NCI-H774 (cell line): ENCODE data around the gene HACE1.
"Not testable (repeated sequence)": the region's sequence is repeated elsewhere in the genome, so short reads cannot be mapped to it uniquely, and the experiment has no call there.

Experiments
- DNase-seq: peaks from one replicate; lab custom pipeline; 2025; lab: John Stamatoyannopoulos, UW

HACE1 gene

DNA sequence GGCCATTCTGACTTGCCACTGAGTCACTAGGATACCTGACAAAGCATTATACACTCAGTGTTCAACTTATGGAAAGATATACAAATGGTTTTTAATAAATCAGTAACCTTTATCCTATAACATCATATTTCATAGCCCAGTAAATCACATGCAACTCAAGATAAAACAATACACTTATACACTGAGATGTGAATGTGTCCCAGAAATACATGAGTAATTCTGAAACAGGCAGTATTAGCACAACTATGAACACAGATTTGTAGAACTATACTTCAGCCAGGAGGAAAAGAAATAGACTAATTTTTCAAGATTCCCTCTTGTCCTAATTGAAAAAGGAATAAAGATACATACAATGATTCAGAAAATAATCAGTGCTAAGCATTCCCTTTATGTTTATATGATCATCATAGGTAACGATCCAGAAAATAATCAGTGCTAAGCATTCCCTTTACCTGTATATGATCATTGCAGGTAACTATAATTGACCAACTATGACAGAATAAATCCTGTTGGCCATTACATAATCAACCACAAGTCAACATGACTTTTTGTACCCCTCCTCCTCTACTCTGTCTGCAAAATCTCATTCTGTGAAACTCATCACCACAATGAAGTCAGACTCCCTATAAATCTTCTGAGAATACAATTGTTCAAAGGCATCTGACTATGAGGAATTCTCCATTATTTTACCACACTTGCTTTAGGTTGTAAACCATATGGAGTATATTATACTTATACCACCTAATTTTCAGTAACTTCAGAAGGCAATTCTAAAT lies 30.3 kb downstream of the HACE1 start:
- no peak for DNase-seq

- no peak for DNase-seq
These were observed 31.2 kb downstream of the HACE1 start for GRCh38 chr6:104828478-104828877.

DNA sequence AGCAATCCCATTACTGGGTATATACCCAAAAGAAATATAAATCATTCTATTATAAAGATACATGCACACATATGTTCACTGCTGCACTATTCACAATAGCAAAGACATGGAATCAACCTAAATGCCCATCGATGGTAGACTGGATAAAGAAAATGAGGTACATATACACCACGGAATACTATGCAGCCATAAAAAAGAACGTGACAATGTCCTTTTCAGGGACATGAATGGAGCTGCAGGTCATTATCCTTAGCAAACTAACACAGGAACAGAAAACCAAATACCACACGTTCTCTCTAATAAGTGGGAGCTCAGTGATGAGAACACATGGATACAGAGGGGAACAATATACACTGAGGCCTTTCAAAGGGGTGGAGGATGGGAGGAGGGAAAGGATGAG lies 38.9 kb downstream of the HACE1 start:
- not testable (repeated sequence) for DNase-seq

- DNase-seq = no peak
These were observed 43.6 kb downstream of the HACE1 start for GRCh38 chr6:104816125-104816524.

- no peak for DNase-seq
These were observed 45.0 kb downstream of the HACE1 start for GRCh38 chr6:104814743-104815142.

- no peak for DNase-seq
These were observed 46.2 kb downstream of the HACE1 start for GRCh38 chr6:104813552-104813951.

DNA sequence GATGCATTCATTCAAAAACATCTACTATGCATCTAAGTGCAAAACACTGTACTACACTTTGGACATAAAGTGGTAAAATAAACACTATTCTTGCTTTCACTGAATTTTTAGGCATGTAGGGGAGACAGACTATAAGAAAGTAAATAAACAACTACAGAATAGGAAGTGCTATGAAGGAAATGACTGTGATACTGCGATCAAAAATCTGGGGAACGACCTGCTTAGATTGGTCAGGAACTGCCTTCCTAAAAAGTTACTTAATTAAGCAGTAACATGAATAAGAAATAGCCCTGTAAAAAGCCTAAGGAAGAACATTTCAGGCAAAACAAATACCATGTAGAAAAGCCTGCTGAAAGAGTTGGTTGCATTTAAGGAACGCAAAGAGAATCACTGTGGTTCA lies 50.6 kb downstream of the HACE1 start:
- no peak for DNase-seq

DNA sequence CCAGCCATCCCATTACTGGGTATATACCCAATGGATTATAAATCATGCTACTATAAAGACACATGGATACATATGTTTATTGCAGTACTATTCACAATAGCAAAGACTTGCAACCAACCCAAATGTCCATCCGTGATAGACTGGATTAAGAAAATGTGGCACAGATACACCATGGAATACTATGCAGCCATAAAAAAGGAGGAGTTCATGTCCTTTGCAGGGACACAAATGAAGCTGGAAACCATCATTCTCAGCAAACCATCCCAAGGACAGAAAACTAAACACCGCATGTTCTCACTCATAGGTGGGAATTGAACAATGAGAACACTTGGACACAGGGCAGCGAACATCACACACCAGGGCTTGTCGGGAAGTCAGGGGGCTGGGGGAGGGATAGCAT lies 54.4 kb downstream of the HACE1 start:
- not testable (repeated sequence) for DNase-seq

GRCh38 chr6:104799134-104799657 lies 60.5 kb downstream of the HACE1 start:
- DNase-seq = no peak

DNA sequence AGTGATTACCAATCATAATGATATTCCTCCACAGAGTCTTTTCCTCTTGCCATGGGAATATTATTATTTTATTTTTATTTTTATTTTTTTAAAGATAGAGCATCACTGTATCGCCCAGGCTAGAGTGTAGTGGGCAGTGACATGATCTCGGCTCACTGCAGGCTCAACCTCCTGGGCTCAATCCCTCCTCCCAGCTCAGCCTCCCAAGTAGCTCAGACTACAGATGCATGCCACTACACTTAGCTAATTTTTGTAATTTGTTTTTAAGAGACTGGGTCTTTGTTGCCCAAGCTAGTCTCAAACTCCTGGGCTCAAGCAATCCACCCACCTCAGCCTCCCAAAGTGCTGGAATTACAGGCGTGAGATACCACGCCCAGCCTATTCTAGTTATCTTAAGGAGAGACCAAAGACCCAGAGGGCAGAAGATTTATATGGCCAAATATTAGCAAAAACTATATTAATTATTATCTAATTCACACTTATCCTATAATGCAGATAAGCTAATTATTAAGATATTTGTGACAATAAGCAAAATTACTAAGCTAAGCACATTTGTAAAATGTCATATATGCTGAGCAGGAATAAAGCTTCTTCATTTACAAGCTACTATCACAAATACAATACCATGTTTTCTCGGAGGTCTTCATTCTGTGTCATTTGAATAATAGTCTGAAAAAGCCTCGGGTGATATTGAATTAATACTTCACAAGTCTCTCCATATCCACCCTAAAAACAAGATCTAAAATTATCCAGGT lies 63.5 kb downstream of the HACE1 start:
- no peak for DNase-seq

GRCh38 chr6:104795363-104795762 lies 64.4 kb downstream of the HACE1 start:
- DNase-seq = no peak

GRCh38 chr6:104789770-104790190 lies 69.9 kb downstream of the HACE1 start:
- DNase-seq = no peak

GRCh38 chr6:104788400-104788799 lies 71.3 kb downstream of the HACE1 start:
- DNase-seq = no peak

DNA sequence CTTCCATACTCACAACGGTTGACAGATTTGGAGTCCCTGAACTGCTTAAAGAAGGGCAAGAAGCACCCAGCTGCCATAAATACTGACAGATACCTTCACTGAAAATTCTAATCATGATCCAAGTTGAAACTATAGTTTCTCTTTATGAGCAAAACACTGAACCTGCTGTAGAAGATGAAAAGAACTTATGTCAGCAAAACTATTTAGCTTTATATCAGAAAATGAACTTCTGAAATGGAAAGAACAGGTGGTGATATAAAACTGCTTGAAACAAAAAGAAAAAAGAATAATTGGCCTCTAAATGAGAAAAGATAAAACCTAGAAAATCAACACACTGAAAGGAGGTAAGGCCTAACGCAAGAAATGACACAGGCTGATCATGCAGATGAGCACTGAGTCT lies 72.4 kb downstream of the HACE1 start:
- no peak for DNase-seq

GRCh38 chr6:104784884-104785283 lies 74.8 kb downstream of the HACE1 start:
- no peak for DNase-seq

GRCh38 chr6:104771258-104771832 lies 88.4 kb downstream of the HACE1 start:
- DNase-seq = peak; percentile 53

DNA sequence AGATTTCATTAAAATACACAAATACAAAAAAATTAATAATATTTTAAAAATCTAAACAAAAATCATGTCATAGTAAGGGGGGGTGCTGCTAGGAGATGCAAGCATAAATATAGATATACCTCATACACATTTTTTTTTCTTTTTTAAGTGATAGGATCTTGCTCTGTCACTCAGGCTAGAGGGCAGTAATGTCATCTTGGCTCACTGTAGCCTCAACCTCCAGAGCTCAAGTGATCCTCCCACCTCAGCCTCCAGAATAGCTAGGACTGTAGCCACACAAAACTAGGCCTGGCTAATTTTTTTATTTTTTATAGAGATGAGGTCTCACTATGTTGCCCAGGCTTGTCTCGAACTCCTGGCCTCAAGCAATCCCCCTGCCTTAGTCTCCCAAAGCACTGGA lies 90.8 kb downstream of the HACE1 start:
- DNase-seq = no peak

- DNase-seq = no peak
These were observed 93.1 kb downstream of the HACE1 start for GRCh38 chr6:104766595-104766994.

- DNase-seq = no peak
These were observed 104.8 kb downstream of the HACE1 start for GRCh38 chr6:104754788-104755409.

GRCh38 chr6:104753251-104753650 lies 106.5 kb downstream of the HACE1 start:
- no peak for DNase-seq

GRCh38 chr6:104750449-104750848 lies 109.3 kb downstream of the HACE1 start:
- no peak for DNase-seq

DNA sequence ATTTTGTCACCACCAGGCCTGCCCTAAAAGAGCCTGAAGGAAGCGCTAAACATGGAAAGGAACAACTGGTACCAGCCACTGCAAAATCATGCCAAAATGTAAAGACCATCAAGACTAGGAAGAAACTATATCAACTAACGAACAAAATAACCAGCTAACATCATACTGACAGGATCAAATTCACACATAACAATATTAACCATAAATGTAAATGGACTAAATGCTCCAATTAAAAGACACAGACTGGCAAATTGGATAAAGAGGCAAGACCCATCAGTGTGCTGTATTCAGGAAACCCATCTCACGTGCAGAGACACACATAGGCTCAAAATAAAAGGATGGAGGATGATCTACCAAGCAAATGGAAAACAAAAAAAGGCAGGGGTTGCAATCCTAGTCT lies 120.6 kb downstream of the HACE1 start:
- DNase-seq = not testable (repeated sequence)
